Chondrocyte (in vitro differentiated cells): ENCODE measurements around the gene SLC8A1. TPM values are rescaled to one million over a fixed set of nuclear protein-coding genes. Genes with fewer than 3 reads are reported as not detected.
A peak's percentile ranks its signal among the peaks of the same experiment; 100 is the strongest.

Experiments
- DNase-seq: peaks from one replicate; pipeline ENCODE4 v3.0.0; 2021; ENCODE audit warnings: mixed read lengths, low spot score
- H3K27ac Mint-ChIP-seq: one replicate; pipeline ENCODE4 v1.8.0; 2021; ENCODE audit warnings: mild to moderate bottlenecking, moderate library complexity, mixed read lengths; ENCODE audit not compliant: unreplicated experiment
- H3K27me3 Mint-ChIP-seq: 2 replicates; pipeline ENCODE4 v1.8.0; 2021; ENCODE audit warnings: low read depth, mixed read lengths
- H3K36me3 Mint-ChIP-seq: 2 replicates; pipeline ENCODE4 v1.8.0; 2021; ENCODE audit warnings: low read depth, mixed read lengths
- H3K4me1 Mint-ChIP-seq: 2 replicates; pipeline ENCODE4 v1.8.0; 2021; ENCODE audit warnings: low read depth, mild to moderate bottlenecking, mixed read lengths
- H3K4me3 Mint-ChIP-seq: one replicate; pipeline ENCODE4 v1.8.0; 2021; ENCODE audit warnings: mild to moderate bottlenecking, moderate library complexity, mixed read lengths; ENCODE audit not compliant: unreplicated experiment
- H3K9me3 Mint-ChIP-seq: 2 replicates; pipeline ENCODE4 v1.8.0; 2021; ENCODE audit warnings: low read depth, mixed read lengths
- total RNA-seq: library from RNA; stranded (reverse); gene quantifications from 3 replicates; pipeline ENCODE4 v1.2.1, GENCODE V29; 2021
- TF ChIP-seq, protein P1 (sequence below): fragments of 200-600 bp; sonication (generic); IDR thresholded peaks from 2 replicates; pipeline ENCODE4 v1.5.0; 2021; ENCODE audit warnings: antibody characterized with exemption, mild to moderate bottlenecking, moderate library complexity

The SLC8A1 gene
- total RNA-seq, 1 donor from 2014 or later, result 53.7 TPM

- DNase-seq, result no peak
- peaks cover 45% of the 10 kb centered on the region for H3K4me1 Mint-ChIP-seq
- H3K27me3 Mint-ChIP-seq, result no peaks in the 10 kb centered on the region
- H3K9me3 Mint-ChIP-seq, result peaks cover 28% of the 10 kb centered on the region
- TF ChIP-seq, protein P1, sequence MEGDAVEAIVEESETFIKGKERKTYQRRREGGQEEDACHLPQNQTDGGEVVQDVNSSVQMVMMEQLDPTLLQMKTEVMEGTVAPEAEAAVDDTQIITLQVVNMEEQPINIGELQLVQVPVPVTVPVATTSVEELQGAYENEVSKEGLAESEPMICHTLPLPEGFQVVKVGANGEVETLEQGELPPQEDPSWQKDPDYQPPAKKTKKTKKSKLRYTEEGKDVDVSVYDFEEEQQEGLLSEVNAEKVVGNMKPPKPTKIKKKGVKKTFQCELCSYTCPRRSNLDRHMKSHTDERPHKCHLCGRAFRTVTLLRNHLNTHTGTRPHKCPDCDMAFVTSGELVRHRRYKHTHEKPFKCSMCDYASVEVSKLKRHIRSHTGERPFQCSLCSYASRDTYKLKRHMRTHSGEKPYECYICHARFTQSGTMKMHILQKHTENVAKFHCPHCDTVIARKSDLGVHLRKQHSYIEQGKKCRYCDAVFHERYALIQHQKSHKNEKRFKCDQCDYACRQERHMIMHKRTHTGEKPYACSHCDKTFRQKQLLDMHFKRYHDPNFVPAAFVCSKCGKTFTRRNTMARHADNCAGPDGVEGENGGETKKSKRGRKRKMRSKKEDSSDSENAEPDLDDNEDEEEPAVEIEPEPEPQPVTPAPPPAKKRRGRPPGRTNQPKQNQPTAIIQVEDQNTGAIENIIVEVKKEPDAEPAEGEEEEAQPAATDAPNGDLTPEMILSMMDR, result no peak
- peak overlapping the region; percentile 1 for H3K27ac Mint-ChIP-seq
- peaks cover 12% of the 10 kb centered on the region for H3K36me3 Mint-ChIP-seq
- H3K4me3 Mint-ChIP-seq, result no peak overlapping the region
Measured at GRCh38 chr2:40219141-40219540, 232.7 kb downstream of the SLC8A1 start.

DNA sequence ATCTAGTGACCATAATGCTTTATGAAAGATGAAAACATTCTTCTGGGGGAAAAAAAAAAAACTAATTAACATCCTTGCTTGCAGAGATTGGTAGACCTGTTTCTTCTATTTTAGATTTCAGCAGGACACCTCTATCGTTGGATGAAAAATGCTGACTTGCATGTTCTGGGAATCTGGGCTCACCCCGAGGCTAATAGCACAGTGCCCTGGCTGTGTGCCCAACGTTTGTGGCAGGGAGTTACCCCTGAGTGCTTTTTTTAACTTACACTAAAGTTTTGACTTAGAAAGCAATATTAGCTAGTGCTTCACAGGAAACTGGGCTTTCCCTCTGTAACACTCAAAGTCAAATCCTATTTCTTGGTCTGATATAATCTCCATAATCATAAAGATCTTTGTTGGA, 233.2 kb downstream of the SLC8A1 start:
- Mint-ChIP-seq H3K9me3 (peaks cover 28% of the 10 kb centered on the region), H3K4me1 (peaks cover 43% of the 10 kb centered on the region), H3K36me3 (peaks cover 12% of the 10 kb centered on the region), H3K4me3 (no peak overlapping the region), H3K27me3 (no peaks in the 10 kb centered on the region), H3K27ac (peak overlapping the region; percentile 1)
- DNase-seq, result no peak
- TF ChIP-seq, protein P1, result no peak

GRCh38 chr2:40213619-40214018, 238.3 kb downstream of the SLC8A1 start:
- Mint-ChIP-seq H3K4me3 (no peak overlapping the region), H3K27me3 (no peaks in the 10 kb centered on the region), H3K36me3 (peaks cover 12% of the 10 kb centered on the region), H3K4me1 (peaks cover 19% of the 10 kb centered on the region), H3K9me3 (peaks cover 14% of the 10 kb centered on the region), H3K27ac (no peak overlapping the region)
- TF ChIP-seq, protein P1, result no peak
- no peak for DNase-seq

- Mint-ChIP-seq H3K4me1 (peaks cover 20% of the 10 kb centered on the region), H3K27ac (no peak overlapping the region), H3K36me3 (peaks cover 12% of the 10 kb centered on the region), H3K27me3 (no peaks in the 10 kb centered on the region), H3K4me3 (no peak overlapping the region), H3K9me3 (peaks cover 14% of the 10 kb centered on the region)
- TF ChIP-seq, protein P1, result peak; percentile 79
- DNase-seq, result no peak
Measured at GRCh38 chr2:40213071-40213470, 238.8 kb downstream of the SLC8A1 start.

GRCh38 chr2:40210968-40211353, 240.9 kb downstream of the SLC8A1 start:
- no peak overlapping the region for H3K4me3 Mint-ChIP-seq

More at GRCh38 chr2:40210968-40211353, 240.9 kb downstream of the SLC8A1 start:
- H3K36me3 Mint-ChIP-seq, result no peaks in the 10 kb centered on the region
- H3K27ac Mint-ChIP-seq, result no peak overlapping the region
- DNase-seq, result no peak
- H3K9me3 Mint-ChIP-seq, result no peaks in the 10 kb centered on the region
- H3K27me3 Mint-ChIP-seq, result no peaks in the 10 kb centered on the region
- TF ChIP-seq, protein P1, result no peak
- H3K4me1 Mint-ChIP-seq, result peaks cover 26% of the 10 kb centered on the region
